PC-9 (cell line): ENCODE results near the gene CNIH3. TPM values are rescaled to one million over a fixed set of nuclear protein-coding genes. Genes with fewer than 3 reads are reported as not detected.

ENCODE experiments used
- BruUV-seq: library from RNA; stranded (reverse); fragments of 400-500 nt; replicated peaks from 2 replicates; lab custom pipeline; 2021; lab: Mats Ljungman, UMichigan
- CTCF ChIA-PET: fragments of 300-600 bp; sonication (Branson Sonifier 250); formaldehyde crosslinking; loops from one replicate; lab custom pipeline; 2022; ENCODE audit warnings: antibody characterized with exemption; lab: Charles Lee
- POLR2A ChIA-PET: fragments of 300-600 bp; sonication (Branson Sonifier 250); formaldehyde crosslinking; loops from one replicate; lab custom pipeline; 2022; ENCODE audit warnings: antibody characterized with exemption; ENCODE audit not compliant: unreplicated experiment; lab: Charles Lee
- DNase-seq, 2 experiments: peaks; one replicate each; pipeline versions ENCODE4 v3.0.0 to v3.0.0-alpha.2; 2015 to 2022; ENCODE audit warnings: mixed read lengths in 1 of 2
- H2AFZ ChIP-seq: fragments of 200-600 bp; sonication (generic); 2 replicates; pipeline ENCODE4 v1.8.1; 2017; ENCODE audit warnings: antibody characterized with exemption
- H3F3A ChIP-seq: fragments of 200-600 bp; sonication (generic); 2 replicates; pipeline ENCODE4 v1.8.1; 2017; ENCODE audit warnings: antibody characterized with exemption, mild to moderate bottlenecking, low read depth; ENCODE audit not compliant: insufficient read depth
- H3K27ac ChIP-seq: fragments of 200-600 bp; sonication (generic); 2 replicates; pipeline ENCODE4 v1.6.1; 2016; ENCODE audit warnings: mixed run types
- H3K27me3 ChIP-seq: fragments of 200-600 bp; sonication (generic); 2 replicates; pipeline ENCODE4 v1.6.1; 2016; ENCODE audit warnings: low read depth, mixed run types; ENCODE audit not compliant: insufficient read depth
- H3K36me3 ChIP-seq: fragments of 200-600 bp; sonication (generic); 2 replicates; pipeline ENCODE4 v1.6.1; 2016; ENCODE audit warnings: low read depth, mixed run types
- H3K4me1 ChIP-seq: fragments of 200-600 bp; sonication (generic); replicated peaks from 2 replicates; pipeline ENCODE4 v1.6.1; 2016; ENCODE audit warnings: mixed run types; ENCODE audit not compliant: insufficient read depth
- H3K4me2 ChIP-seq: fragments of 200-600 bp; sonication (generic); 2 replicates; pipeline ENCODE4 v1.6.1; 2017; ENCODE audit warnings: mixed run types
- H3K4me3 ChIP-seq: fragments of 200-600 bp; sonication (generic); 2 replicates; pipeline ENCODE4 v1.6.1; 2016; ENCODE audit warnings: mixed run types
- H3K79me2 ChIP-seq: fragments of 200-600 bp; sonication (generic); 2 replicates; pipeline ENCODE4 v1.6.1; 2017; ENCODE audit warnings: low read depth, mixed run types
- H3K9me2 ChIP-seq: fragments of 200-600 bp; sonication (generic); 2 replicates; pipeline ENCODE4 v1.8.1; 2017; ENCODE audit warnings: mild to moderate bottlenecking; ENCODE audit not compliant: insufficient read depth
- H3K9me3 ChIP-seq: fragments of 200-600 bp; sonication (generic); 2 replicates; pipeline ENCODE4 v1.8.1; 2016; ENCODE audit warnings: low read depth; ENCODE audit not compliant: insufficient read depth
- H4K20me1 ChIP-seq: fragments of 200-600 bp; sonication (generic); 2 replicates; pipeline ENCODE4 v1.8.1; 2017; ENCODE audit not compliant: insufficient read depth
- EZH2 ChIP-seq: fragments of 200-600 bp; sonication (generic); IDR thresholded peaks from 2 replicates; pipeline ENCODE4 v1.8.0; 2017; ENCODE audit warnings: antibody characterized with exemption, low read depth
- intact Hi-C: fragments of 100-400 bp; cut with micrococcal nuclease; formaldehyde crosslinking; loops from one replicate; pipeline ENCODE4 v1.10.0; 2022; ENCODE audit not compliant: unreplicated experiment
- total RNA-seq: library from RNA; stranded (reverse); gene quantifications from 2 replicates; pipeline ENCODE4 v1.2.3, GENCODE V29; 2021
- TF ChIP-seq, protein P1 (sequence below): fragments of 200-600 bp; sonication (generic); conservative IDR thresholded peaks from 2 replicates; pipeline ENCODE4 v1.6.1; 2017; ENCODE audit warnings: mixed run types, antibody characterized with exemption, mild to moderate bottlenecking, moderate library complexity

The CNIH3 gene
- total RNA-seq, 1 experiment from 2014 or later = 8.4 TPM

DNA sequence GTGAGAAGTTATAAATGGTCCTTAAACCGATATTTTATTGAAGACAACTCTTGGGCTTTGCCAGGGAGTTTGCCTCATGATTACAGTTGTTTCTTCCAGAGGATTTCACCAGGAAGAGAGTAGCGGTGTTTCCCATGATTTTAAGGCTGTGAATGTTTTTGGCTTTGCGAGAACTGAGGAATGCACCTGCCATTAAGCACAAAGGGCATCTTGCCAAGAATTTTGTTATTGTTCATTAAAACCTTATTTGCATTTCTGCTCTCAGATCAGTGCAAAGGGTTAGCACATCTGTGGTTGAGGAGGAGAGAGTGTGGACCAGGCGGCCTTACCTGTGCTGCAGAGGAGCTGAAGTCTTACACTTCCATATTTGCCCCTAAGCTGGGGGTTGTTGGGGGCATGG, 13.8 kb downstream of the CNIH3 start:
- TF ChIP-seq, protein P1, sequence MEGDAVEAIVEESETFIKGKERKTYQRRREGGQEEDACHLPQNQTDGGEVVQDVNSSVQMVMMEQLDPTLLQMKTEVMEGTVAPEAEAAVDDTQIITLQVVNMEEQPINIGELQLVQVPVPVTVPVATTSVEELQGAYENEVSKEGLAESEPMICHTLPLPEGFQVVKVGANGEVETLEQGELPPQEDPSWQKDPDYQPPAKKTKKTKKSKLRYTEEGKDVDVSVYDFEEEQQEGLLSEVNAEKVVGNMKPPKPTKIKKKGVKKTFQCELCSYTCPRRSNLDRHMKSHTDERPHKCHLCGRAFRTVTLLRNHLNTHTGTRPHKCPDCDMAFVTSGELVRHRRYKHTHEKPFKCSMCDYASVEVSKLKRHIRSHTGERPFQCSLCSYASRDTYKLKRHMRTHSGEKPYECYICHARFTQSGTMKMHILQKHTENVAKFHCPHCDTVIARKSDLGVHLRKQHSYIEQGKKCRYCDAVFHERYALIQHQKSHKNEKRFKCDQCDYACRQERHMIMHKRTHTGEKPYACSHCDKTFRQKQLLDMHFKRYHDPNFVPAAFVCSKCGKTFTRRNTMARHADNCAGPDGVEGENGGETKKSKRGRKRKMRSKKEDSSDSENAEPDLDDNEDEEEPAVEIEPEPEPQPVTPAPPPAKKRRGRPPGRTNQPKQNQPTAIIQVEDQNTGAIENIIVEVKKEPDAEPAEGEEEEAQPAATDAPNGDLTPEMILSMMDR = no peak
- no peak for TF ChIP-seq EZH2
- Histone ChIP-seq H3K4me2 (no peak overlapping the region), H3K4me3 (no peak overlapping the region), H3K27ac (no peak overlapping the region), H2AFZ (no peak overlapping the region), H3K9me3 (no peaks in the 10 kb centered on the region), H3K79me2 (peaks cover 14% of the 10 kb centered on the region), H3K36me3 (peaks cover 4% of the 10 kb centered on the region; the same call in 1 of the 2 replicates), H4K20me1 (peaks cover 2% of the 10 kb centered on the region; the same call in 1 of the 2 replicates), H3K27me3 (no peaks in the 10 kb centered on the region), H3K9me2 (no peaks in the 10 kb centered on the region), H3K4me1 (peaks cover 24% of the 10 kb centered on the region), H3F3A (no peaks in the 10 kb centered on the region; the same call in 1 of the 2 replicates)
- BruUV-seq = no TSS peak
- no peak for DNase-seq
- CTCF ChIA-PET = no interaction called here
- POLR2A ChIA-PET = no interaction called here
- intact Hi-C loops = no loop called here

GRCh38 chr1:224631462-224632115, 15.5 kb downstream of the CNIH3 start:
- no peak overlapping the region for H3K4me2 ChIP-seq
- H3K9me2 ChIP-seq = no peaks in the 10 kb centered on the region
- peaks cover 8% of the 10 kb centered on the region for H3K79me2 ChIP-seq
- intact Hi-C loops = loop anchor here (2.0 kb wide), 1 partner anchor 67 kb away; no protein-coding TSS in a partner anchor
- DNase-seq = no peak
- ChIA-PET CTCF (interaction anchor here (0.6 to 1.2 kb wide), 2 partner anchors 13 to 315 kb away, joined by 3 to 4 read pairs; no protein-coding TSS in a partner anchor), POLR2A (interaction anchor here (0.6 kb wide), 1 partner anchor 230 kb away, joined by 3 read pairs; no protein-coding TSS in a partner anchor)
- BruUV-seq = no TSS peak
- no peak overlapping the region for H2AFZ ChIP-seq
- H3K27ac ChIP-seq = no peak overlapping the region
- no peaks in the 10 kb centered on the region for H3K27me3 ChIP-seq
- H3K9me3 ChIP-seq = no peaks in the 10 kb centered on the region
- H3K4me1 ChIP-seq = peaks cover 24% of the 10 kb centered on the region
- H3K4me3 ChIP-seq = no peak overlapping the region
- no peaks in the 10 kb centered on the region; the same call in 1 of the 2 replicates for H3F3A ChIP-seq
- peaks cover 2% of the 10 kb centered on the region; the same call in 1 of the 2 replicates for H4K20me1 ChIP-seq
- TF ChIP-seq, protein P1 = no peak
- TF ChIP-seq EZH2 = no peak
- peaks cover 6% of the 10 kb centered on the region; the same call in 1 of the 2 replicates for H3K36me3 ChIP-seq

DNA sequence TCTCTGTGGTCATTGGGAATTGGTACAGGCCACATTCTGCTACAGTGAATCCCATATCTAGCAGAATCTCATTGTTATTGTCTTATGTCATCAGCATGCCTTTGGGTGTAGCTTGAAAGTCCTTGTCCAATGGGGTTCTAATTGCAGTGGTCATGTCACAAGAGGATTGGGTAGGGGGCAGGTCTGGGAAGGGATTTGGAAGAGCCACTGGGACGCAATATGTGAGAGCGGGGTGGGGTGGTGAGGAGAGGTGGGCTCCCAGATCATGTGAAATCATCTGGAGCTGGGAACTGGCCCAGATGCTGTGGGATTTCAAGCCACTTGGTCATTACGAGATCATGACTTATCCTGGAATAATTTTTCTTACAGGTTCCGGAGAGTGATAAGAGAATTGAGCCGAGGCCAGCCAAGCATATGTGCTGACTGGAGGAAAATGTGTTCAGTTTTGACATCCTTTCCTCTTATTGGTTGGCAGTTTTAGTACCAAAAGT, 16.3 kb downstream of the CNIH3 start:
- CTCF ChIA-PET = interaction anchor here (0.8 to 1.2 kb wide), 3 partner anchors 10 to 219 kb away, joined by 3 read pairs; no protein-coding TSS in a partner anchor
- no peaks in the 10 kb centered on the region for H3K9me2 ChIP-seq
- POLR2A ChIA-PET = interaction anchor here (0.6 kb wide), 1 partner anchor 229 kb away, joined by 3 read pairs; no protein-coding TSS in a partner anchor
- H3K9me3 ChIP-seq = no peaks in the 10 kb centered on the region
- BruUV-seq = no TSS peak
- H3K4me3 ChIP-seq = no peak overlapping the region
- TF ChIP-seq EZH2 = no peak
- no peak overlapping the region for H3K4me2 ChIP-seq
- DNase-seq = no peak
- no peaks in the 10 kb centered on the region for H3K27me3 ChIP-seq
- peaks cover 6% of the 10 kb centered on the region; the same call in 1 of the 2 replicates for H3K36me3 ChIP-seq
- no peak overlapping the region for H3K27ac ChIP-seq
- H3K79me2 ChIP-seq = peaks cover 4% of the 10 kb centered on the region
- no peak overlapping the region for H2AFZ ChIP-seq
- H4K20me1 ChIP-seq = peaks cover 2% of the 10 kb centered on the region; the same call in 1 of the 2 replicates
- intact Hi-C loops = loop anchor here (2.0 kb wide), 1 partner anchor 68 kb away; no protein-coding TSS in a partner anchor
- no peaks in the 10 kb centered on the region; the same call in 1 of the 2 replicates for H3F3A ChIP-seq
- peaks cover 24% of the 10 kb centered on the region for H3K4me1 ChIP-seq
